HG03442 (cell line): ENCODE data around the gene COX6B2.
"Not testable (repeated sequence)": the region's sequence is repeated elsewhere in the genome, so short reads cannot be mapped to it uniquely, and the experiment has no call there.

ENCODE experiments used
- ATAC-seq: cut with Tn5 transposase; IDR thresholded peaks from one replicate; pipeline ENCODE4 v1.9.1; 2021; ENCODE audit warnings: mild to moderate bottlenecking, moderate library complexity; ENCODE audit not compliant: unreplicated experiment

The COX6B2 gene, protein sequence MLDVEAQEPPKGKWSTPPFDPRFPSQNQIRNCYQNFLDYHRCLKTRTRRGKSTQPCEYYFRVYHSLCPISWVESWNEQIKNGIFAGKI

DNA sequence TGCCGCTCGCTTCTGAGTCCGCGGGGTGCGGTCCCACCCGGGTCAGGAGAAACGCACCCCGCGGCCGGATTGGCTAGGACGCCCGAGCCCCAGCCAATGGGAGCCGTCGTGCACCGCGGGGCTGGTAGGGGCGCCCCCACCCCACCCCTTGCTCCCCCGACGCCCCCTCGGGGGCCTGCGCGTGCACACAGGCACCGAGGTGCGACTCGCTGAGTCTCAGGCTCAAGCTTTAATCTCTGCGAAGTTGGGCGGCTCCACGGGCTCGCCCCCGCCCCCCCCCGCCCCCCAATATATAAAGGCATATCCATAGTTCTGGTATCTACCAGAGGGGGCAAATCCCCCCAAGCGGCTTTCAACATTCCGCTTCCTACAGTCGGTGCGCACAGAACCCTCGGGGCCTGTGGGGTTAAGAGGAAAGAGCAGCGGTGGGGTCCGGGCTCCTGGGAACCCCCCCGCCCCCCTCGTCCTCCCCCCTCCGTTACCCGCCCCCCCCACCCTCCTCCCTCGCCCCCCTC, at the start of gene COX6B2:
Gene COX6B2 (minus strand): TSS at position 22 of the 515 bp plus-strand sequence. CDS start 198 bp downstream, outside the sequence.
- no peak for ATAC-seq

DNA sequence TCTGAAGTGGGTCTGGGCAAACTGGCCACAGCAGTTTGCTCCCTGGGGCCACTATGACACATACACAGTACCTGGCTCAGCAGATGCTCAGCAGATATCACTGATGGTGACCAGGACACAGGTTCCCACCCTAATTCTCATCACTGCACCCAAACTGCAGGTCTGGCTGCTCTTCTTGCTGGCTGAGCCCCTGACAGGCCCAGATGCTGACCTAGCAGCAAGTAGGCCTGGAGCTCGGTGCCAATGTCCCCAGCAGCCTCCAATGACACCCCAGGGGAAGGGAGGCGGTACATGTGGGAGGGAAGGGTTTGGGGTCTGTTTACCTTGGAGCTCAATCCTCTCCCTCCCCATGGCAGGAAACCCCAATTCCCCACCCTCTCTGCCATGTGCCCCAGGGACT, 48.0 kb upstream of the COX6B2 start:
- no peak for ATAC-seq

DNA sequence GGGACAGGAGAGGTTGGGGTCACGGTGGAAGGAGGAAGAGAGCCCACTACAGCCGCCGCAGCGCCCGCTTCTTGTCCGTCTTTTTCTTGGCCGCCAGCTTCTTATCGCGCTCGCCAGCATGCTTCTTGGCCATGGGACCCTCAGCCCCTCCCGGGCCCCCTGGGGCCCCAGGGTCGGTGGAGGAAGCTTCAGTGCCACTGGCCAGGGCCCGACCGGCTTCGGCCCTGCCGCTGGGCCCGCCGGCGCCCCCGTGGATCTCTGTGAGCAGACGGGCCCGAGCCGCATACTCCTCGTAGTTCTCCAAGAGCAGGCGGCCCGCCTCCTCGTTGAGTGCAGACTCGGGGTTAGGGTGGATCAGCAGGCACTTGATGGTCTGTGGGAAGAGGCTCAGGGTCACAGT, 46.9 kb upstream of the COX6B2 start:
- not testable (repeated sequence) for ATAC-seq

DNA sequence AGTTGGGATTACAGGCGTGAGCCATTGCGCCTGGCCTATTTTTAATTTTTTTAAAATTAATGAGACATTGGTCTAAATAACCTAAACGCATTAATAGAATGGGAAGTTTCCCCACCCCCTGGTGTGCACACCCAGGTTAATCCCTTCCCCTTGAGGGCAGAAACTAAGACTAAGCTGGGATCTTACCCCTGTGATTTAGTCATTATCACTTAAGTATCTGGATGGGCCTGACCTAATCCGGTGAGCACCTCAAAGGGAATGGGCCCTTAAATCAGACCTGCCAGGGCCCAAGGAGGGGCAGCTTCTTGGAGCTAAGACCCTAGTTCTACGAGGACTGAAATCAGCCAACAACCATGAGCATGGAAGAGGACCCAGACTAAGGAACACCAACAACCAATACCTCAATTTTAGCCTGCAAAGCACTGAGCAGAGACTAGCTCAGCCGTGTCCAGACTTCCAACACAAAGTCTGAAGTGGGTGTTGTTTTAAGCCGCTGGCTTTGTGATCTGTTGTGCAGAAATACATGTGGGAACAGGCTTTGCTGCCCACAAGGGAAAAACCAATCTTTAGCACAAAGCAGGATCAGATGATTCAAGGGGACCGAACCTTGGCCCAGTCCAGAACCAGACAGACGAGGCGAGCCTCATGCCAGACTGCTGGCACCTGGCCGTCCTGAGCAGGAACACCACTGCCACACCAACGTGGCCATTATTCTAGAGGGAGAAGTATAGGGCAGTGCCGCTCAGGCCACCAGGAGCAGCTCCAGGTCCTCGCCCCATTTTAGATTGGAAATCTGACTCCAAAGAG, 46.0 kb upstream of the COX6B2 start:
- no peak for ATAC-seq

DNA sequence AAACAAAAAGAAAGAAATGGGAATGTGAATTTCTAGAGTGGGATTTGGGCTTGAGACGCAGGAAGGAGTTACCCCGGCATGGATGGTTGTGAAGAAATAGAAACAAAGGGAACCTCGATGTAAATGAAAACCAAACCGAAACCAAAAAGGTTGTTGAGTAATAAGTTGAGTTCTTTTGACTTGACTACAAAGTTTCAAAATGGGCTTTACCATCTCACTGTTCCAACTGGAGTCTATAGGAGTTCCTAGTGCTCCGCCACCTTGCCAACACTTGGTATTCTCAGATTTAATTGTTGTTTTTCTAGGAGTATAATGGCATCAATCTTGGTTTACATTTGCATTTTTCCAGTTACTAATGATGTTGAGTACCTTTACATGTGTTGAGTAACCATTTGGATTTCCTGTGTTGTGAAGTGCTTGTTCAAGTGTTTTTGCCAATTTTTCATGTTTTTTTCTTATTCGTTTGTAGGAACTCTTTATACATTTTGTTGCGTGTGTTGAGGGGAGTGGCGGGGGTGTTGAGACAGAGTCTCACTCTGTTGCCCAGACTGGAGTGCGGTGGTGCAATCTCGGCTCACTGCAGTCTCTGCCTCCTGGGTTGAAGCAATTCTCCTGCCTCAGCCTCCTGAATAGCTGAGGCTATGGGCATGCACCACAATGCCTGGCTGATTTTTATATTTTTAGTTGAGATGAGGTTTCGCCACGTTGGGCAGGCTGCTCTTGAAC, 43.8 kb upstream of the COX6B2 start:
- ATAC-seq, result no peak

DNA sequence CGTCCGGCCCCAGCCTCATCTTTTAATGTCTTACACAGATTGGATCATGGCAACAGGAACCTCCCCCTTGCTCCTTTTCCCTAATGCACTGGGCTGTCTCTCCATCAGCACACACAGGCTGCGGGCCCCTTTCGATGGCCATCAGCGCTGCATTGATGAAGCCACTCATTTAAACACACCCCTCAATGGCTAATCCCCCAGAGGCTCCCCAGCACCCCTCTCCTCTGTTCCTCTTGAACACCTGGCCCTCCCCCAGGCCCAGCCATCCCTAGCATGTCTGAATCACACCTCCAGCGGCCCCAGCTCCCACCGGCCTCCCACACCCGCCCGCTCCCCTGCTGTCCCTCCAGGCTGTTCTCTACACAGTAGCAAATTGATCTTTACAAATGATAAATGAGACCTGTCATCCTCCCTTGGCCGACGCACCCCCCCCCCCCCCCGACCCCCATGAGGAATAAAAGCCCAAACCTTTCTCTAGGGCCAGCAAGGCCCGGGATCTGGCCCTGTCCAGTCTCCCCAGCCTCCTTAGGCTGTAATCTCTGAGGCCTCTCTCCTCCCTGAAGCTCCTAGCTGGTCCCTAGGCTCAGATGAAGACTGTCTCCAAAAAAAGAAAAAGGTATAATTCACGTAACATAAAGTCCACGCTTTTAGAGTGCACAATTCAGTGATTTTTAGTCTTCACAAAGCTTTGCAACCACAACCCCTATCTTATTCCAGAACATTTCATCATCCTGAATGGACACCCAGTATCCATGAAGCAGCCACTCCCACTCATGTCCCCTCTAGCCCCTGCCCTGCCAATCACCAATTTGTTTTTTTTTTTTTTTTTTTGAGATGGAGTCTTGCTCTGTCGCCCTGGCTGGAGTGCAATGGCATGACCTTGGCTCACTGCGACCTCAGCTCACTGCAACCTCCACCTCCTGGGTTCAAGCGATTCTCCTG, 38.6 kb upstream of the COX6B2 start:
- ATAC-seq, result no peak

DNA sequence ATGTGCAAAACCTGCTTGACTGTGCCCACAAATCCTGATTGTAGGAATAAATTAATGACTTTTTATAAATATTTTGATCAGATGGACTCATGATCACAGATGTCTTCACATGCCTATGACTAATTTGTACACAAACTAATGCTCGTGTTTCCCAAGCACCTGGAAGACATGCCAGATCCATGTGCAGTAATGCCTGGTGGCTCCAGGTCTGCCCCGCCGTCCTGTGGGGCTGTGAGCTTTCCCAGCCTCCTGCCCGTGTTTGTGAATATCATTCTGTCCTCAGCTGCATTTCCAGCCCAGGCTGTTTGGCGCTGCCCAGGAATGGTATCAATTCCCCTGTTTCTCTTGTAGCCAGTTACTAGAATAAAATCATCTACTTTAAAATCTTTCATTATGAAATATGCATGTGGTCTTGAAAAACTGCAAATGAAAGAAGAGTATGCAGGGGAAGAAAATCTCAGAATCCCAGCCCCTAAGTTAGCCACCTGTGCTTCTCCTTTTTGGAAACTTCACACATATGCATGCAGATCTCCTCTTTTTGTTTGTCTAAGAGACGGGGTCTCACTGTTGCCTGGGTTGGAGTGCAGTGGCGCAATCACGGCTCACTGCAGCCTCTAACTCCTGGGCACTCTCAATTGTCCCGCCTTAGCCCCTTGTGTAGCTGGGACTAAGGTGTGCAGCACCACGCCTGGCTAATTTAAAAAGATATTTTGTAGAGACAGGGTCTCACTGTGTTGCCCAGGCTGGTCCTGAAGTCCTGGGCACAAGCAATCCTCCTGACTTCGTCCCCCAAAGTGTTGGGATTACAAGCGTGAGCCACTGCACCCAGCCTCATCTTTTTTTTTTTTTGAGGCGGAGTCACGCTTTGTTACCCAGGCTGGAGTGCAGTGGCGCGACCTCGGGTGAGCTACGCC, 37.4 kb upstream of the COX6B2 start:
- no peak for ATAC-seq

DNA sequence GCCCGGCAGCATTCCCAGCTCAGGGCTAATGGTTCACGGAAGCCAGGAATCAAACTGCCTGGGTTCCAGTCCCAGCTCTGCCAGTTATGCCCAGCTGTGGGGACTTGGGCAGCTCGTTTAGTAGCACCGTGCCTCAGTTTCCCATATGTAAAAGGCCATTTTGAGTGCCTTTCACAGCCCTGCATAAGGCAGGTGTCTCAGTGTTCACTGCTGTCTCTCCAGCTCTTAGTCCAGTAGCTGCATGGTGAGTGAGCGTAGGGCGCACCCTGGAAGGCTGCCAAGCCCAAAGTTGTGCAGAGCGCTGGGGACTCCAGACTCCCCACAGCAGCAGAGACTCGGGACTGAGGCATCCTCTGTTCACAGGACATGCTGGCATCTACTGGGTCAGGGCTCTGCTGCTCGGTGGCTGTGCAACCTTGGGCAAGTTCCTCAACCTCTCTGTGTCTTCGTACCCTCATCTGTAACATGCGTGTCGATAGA, 36.7 kb upstream of the COX6B2 start:
- no peak for ATAC-seq

DNA sequence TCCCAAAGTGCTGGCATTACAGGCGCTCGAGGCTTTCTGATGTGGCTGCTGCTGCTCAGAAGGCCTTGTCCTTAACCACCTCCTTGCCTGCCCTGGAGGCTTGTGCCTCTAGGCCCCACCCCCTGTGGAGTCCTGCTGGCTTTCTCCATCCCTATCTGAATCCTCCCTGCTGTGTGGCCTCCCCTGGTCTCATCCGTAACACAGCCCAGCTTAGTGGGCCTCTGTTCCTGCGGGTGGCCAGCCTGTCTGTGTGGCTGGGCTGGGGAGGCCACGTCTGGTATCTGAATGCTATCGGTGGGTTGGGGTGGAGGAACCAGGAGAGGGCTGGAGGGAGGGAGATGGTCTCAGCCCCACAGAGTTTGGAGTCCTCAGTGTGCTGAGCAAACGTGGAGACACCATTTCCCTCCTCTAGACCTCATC, 36.0 kb upstream of the COX6B2 start:
- no peak for ATAC-seq

DNA sequence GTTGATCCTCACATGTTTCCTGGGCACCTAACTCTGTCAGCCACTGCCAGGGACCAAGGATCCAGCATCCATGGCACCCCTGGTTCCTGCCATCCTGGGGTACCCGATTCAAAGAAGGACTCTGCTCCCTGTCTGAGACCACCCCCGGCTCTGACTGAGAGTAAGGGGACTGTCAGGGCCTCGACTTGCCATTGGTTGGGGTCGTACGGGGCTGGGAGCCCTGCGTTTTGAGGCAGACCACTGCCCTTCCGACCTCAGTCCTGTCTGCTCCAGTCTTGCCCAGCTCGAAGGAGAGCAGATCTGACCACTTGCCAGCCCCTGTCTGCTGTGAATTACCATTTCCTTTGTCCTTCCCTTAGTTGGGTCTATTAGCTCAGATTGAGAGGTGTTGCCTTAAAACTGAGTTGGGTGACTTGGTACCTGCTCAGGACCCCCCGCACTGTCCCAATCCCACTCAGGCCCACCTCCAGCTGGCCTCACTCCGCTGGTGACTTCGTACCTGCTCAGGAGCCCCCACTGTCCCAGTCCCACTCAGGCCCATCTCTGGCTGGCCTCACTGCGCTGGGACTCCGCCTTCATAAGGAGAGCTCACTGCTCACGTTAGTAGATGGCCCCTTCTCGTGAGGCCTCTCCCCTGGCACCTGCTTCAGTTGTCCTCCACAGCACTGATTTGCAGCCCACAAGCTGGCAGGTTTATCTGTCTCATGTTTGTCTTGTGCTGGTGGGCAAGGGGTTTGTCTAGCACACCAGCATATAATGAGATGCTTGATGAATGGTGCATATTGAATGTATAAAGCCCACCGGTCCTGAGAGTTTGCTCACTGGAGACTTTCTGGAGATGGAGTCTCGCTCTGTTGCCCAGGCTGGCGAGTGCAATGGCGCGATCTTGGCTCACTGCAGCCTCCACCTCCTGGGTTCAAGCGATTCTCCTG, 35.1 kb upstream of the COX6B2 start:
- ATAC-seq, result no peak

DNA sequence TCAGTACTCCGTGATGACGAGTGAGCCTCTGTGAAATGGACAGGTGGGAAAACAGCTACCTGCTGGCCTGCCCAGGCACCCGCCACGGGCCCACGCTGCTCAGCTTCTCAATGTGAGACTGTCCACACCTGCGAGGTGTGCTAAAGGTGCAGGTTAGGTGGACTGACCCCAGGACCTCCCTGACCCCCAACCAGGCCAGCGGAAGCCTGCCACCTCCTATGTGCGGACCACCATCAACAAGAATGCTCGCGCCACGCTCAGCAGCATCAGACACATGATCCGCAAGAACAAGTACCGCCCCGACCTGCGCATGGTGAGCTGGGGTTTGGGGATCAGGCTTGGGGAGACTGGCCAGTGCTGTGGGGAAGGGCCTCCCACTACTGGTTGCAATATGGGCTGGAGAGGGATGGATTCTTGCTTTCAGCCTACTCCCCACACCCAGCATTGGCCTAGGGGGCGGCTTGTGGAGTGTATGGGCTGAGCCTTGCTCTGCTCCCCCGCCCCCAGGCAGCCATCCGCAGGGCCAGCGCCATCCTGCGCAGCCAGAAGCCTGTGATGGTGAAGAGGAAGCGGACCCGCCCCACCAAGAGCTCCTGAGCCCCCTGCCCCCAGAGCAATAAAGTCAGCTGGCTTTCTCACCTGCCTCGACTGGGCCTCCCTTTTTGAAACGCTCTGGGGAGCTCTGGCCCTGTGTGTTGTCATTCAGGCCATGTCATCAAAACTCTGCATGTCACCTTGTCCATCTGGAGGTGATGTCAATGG, 33.4 kb upstream of the COX6B2 start:
- ATAC-seq, result no peak

DNA sequence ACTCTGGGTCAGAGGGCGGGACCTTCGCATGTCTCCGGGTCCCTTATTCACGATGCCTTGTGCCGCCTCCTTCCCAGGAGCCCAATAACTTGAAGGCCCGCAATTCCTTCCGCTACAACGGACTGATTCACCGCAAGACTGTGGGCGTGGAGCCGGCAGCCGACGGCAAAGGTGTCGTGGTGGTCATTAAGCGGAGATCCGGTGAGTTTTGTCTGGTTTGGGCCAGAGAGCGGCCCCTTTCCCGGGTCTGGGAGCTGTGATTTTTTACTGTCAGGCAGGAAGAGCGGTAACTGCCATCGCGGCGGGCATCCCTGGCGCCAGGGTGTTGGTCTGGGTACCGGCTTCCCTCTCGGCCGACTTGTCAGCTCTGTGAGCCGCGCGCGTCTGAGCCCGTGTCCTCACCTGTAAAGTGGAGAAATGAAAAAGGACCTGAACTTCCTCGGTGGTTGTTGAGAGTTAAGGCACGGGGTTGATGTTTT, 32.0 kb upstream of the COX6B2 start:
- ATAC-seq, result no peak

DNA sequence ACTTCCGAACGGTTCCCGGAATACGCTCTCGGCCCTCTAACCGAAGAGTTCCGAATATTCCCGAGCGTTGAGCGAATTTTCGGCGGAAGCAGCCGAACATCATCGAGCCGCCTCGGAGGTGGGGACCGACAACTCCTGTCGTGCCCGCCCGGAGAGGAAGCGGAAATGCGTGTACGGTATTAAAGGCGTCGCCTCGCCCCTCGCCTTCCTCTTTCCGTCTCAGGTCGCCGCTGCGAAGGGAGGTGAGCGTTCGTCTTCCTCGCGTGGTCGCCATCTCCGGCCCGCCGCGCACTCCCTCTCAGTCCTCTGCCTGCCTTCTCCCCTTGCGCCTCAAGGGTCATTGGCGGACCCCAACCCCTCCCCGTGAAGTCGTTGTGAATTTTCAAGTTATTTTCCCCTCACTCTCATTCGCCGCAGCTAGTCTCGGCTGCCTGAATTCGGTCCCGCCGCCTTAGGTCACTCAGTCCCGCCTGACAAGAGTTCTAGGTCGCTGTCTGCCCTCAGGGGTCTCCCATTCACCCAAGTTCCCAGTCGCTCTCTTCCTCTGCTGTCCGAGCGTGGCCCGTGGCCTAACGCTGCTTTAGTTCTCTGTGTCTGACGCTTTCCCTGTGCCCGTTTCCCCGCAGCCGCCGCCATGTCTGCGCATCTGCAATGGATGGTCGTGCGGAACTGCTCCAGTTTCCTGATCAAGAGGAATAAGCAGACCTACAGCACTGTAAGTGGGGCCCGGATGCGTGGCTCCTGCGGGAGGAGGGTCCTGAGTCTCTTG, 31.4 kb upstream of the COX6B2 start, which contains the start of gene RPL28:
Gene RPL28 (plus strand): TSS at position 209 of the 769 bp plus-strand sequence. CDS start 426 bp downstream, at position 635.
- peak; percentile 64 for ATAC-seq

DNA sequence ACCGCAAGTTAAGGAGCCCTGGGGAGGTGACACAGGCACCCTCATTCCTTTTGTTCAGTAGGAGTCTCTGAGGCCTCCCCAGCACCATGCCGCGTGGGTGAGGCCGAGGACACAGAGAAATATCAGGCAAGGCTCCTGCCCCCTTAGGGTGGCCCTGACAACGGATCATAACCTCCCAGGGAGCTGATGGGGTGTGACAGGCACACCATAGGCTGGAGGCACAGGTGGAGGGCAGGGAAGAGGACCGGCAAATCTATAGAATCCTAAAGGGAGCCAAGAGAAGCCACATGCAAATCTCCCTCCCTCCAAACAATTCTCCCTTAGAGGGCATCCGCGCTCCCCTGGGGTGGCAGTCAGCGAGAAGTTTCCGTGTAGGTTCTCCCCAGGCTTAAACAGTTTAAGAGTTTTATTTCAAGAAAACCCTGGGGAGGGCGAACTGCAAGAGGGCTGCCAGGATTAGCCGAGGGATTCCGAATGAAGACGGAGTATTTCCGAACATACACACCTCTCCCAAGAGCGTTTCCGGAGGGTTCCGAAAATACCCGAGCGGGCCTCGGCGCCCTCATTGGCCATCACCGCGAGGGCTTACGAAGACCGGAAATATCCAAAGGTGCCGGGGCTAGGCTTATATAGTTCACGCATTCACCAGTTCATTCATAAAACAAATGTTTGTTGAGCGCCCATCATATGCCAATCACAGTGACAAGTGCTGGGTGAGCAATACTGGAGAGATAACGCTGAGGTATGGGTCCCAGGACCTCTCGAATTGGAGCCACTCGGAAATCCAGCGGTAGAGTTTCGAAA, 30.6 kb upstream of the COX6B2 start:
- peak; percentile 48 for ATAC-seq

DNA sequence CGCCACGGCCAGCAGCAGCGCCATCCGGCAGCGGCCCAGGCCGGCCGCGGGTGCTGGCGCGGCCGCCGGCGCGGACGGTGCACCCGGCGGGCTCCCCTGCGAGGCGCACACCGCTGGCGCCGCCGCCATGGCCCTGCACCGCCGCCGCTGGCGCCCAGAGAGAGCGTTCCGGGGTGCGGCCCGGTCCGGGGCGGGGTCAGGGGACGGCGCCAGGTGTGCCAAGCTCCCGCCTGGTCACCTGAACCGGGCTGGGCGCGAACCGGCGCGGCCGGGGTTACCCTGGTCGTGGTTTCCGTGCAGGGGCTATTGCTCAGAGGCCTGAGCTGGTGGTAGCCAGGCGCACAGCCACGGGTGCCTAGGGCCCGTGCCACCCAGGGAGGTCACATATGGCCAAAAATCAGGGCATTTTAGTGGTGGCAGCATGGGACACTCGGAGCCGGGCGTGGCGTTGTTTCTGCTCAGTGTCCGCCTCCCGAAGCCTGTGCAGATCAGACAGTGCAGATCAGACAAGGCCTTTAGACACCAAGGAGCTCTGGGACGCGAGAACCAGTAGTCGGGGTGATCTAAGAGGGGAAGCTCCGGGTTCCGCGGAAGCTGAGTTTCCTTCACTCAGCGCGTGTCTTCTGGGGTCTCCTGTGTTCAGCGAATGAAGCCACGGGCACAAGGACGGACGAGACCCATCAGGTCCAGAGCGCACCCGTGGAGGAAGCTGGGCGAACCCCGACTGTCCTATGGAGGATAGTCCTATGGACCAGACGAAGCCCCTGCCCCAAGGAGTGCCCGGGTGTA, 29.8 kb upstream of the COX6B2 start, which contains the start of gene TMEM238:
Gene TMEM238 (minus strand): TSS at position 162 of the 789 bp plus-strand sequence. CDS start 33 bp downstream, at position 129.
- ATAC-seq, result no peak
